SK-N-SH treated with all-trans-retinoic acid at 6 μM for 48 hours (cell line): ENCODE measurements around the gene NOP53.
"Not testable (repeated sequence)": the region's sequence is repeated elsewhere in the genome, so short reads cannot be mapped to it uniquely, and the experiment has no call there.

Source experiments
- ATAC-seq: fragments of 200-7000 bp; cut with Tn5 transposase; 3 replicates; pipeline ENCODE4 v1.9.1; 2020; ENCODE audit warnings: mild to moderate bottlenecking, moderate library complexity
- ARNTL ChIP-seq: fragments of 450-650 bp; formaldehyde crosslinking; IDR thresholded peaks from 2 replicates; pipeline ENCODE4 v1.5.0; 2020; ENCODE audit warnings: low read depth, mild to moderate bottlenecking, moderate library complexity, borderline replicate concordance
- BACH2 ChIP-seq: fragments of 250-450 bp; sonication (Bioruptor Pico); IDR thresholded peaks from 2 replicates; pipeline ENCODE4 v1.9.0; 2021; ENCODE audit warnings: mild to moderate bottlenecking, borderline replicate concordance
- CSRNP3 ChIP-seq: fragments of 250-450 bp; sonication (Bioruptor Pico); IDR thresholded peaks from 2 replicates; pipeline ENCODE4 v1.5.1; 2021; ENCODE audit warnings: mild to moderate bottlenecking, moderate library complexity
- GLIS3 ChIP-seq: fragments of 250-450 bp; sonication (Bioruptor Pico); IDR thresholded peaks from 2 replicates; pipeline ENCODE4 v1.5.0; 2020; ENCODE audit warnings: mild to moderate bottlenecking, moderate library complexity
- ISL1 ChIP-seq: fragments of 250-450 bp; sonication (Bioruptor Pico); IDR thresholded peaks from 2 replicates; pipeline ENCODE4 v2.1.2; 2022; ENCODE audit warnings: mild to moderate bottlenecking, moderate library complexity
- PATZ1 ChIP-seq: fragments of 250-450 bp; sonication (Bioruptor Pico); IDR thresholded peaks from 2 replicates; pipeline ENCODE4 v1.8.0; 2020; ENCODE audit warnings: mild to moderate bottlenecking, moderate library complexity, borderline replicate concordance
- POU6F1 ChIP-seq: fragments of 250-450 bp; sonication (Bioruptor Pico); IDR thresholded peaks from 2 replicates; pipeline ENCODE4 v1.8.0; 2021; ENCODE audit warnings: low read depth, mild to moderate bottlenecking, moderate library complexity, borderline replicate concordance
- PPARA ChIP-seq: fragments of 250-450 bp; sonication (Bioruptor Pico); IDR thresholded peaks from 2 replicates; pipeline ENCODE4 v1.5.0; 2020; ENCODE audit warnings: mild to moderate bottlenecking, borderline replicate concordance
- RARB ChIP-seq: fragments of 250-450 bp; sonication (Bioruptor Pico); IDR thresholded peaks from 2 replicates; pipeline ENCODE4 v1.8.0; 2021; ENCODE audit warnings: mild to moderate bottlenecking, moderate library complexity
- SNAI2 ChIP-seq: fragments of 250-450 bp; sonication (Bioruptor Pico); IDR thresholded peaks from 2 replicates; pipeline ENCODE4 v1.5.0; 2020; ENCODE audit warnings: mild to moderate bottlenecking, moderate library complexity
- TOX ChIP-seq: fragments of 250-450 bp; sonication (Bioruptor Pico); IDR thresholded peaks from 2 replicates; pipeline ENCODE4 v1.8.0; 2021; ENCODE audit warnings: mild to moderate bottlenecking, moderate library complexity, borderline replicate concordance
- TSHZ2 ChIP-seq: fragments of 250-450 bp; sonication (Bioruptor Pico); IDR thresholded peaks from 2 replicates; pipeline ENCODE4 v1.5.0; 2020; ENCODE audit warnings: mild to moderate bottlenecking, moderate library complexity
- ZC3H10 ChIP-seq: fragments of 250-450 bp; sonication (Bioruptor Pico); IDR thresholded peaks from 2 replicates; pipeline ENCODE4 v1.5.1; 2021; ENCODE audit warnings: mild to moderate bottlenecking, moderate library complexity
- ZFP3 ChIP-seq: fragments of 250-450 bp; sonication (Bioruptor Pico); IDR thresholded peaks from 2 replicates; pipeline ENCODE4 v1.5.0; 2020; ENCODE audit warnings: mild to moderate bottlenecking, moderate library complexity
- ZFP30 ChIP-seq: fragments of 450-650 bp; formaldehyde crosslinking; IDR thresholded peaks from 2 replicates; pipeline ENCODE4 v1.5.0; 2022; ENCODE audit warnings: mild to moderate bottlenecking, moderate library complexity
- ZNF70 ChIP-seq: fragments of 450-650 bp; formaldehyde crosslinking; IDR thresholded peaks from 2 replicates; pipeline ENCODE4 v1.5.0; 2020; ENCODE audit warnings: mild to moderate bottlenecking, moderate library complexity
- ZNF8 ChIP-seq: fragments of 450-650 bp; formaldehyde crosslinking; IDR thresholded peaks from 2 replicates; pipeline ENCODE4 v1.5.0; 2020; ENCODE audit warnings: mild to moderate bottlenecking, moderate library complexity

NOP53 gene

GRCh38 chr19:47762615-47763308 lies 17.4 kb downstream of the NOP53 start:
- ATAC-seq, result no peak
- TF ChIP-seq ZNF8 (no peak), RARB (CRISPR knock-in tag) (no peak), PATZ1 (no peak), POU6F1 (no peak), ARNTL (CRISPR knock-in tag) (no peak), ZNF70 (CRISPR knock-in tag) (no peak), PPARA (no peak), ZFP30 (CRISPR knock-in tag) (no peak), BACH2 (no peak), GLIS3 (CRISPR knock-in tag) (no peak), ISL1 (CRISPR knock-in tag) (no peak)

GRCh38 chr19:47764705-47765104 lies 19.4 kb downstream of the NOP53 start:
- ATAC-seq, result not testable (repeated sequence)

- ATAC-seq, result peak; percentile 87
- no peak for TF ChIP-seq POU6F1
- no peak for TF ChIP-seq PPARA
- no peak for TF ChIP-seq PATZ1
- no peak for TF ChIP-seq CSRNP3 (CRISPR knock-in tag)
These were observed 20.4 kb downstream of the NOP53 start for GRCh38 chr19:47765523-47766358.

GRCh38 chr19:47766359-47766620 lies 20.9 kb downstream of the NOP53 start:
- no peak for ATAC-seq
- TF ChIP-seq POU6F1, result no peak
- no peak for TF ChIP-seq ZFP30 (CRISPR knock-in tag)
- no peak for TF ChIP-seq BACH2
- no peak for TF ChIP-seq PPARA
- TF ChIP-seq ZFP3 (CRISPR knock-in tag), result no peak
- no peak for TF ChIP-seq ISL1 (CRISPR knock-in tag)
- TF ChIP-seq PATZ1, result no peak
- TF ChIP-seq GLIS3 (CRISPR knock-in tag), result no peak
- TF ChIP-seq TSHZ2 (CRISPR knock-in tag), result no peak
- no peak for TF ChIP-seq ZNF8
- no peak for TF ChIP-seq TOX
- no peak for TF ChIP-seq ZC3H10 (CRISPR knock-in tag)
- no peak for TF ChIP-seq SNAI2 (CRISPR knock-in tag)
